GM12874 (cell line): ENCODE data around the gene SERPINB7.

Source experiments
- TF ChIP-seq, protein P1 (sequence below): IDR thresholded peaks from 2 replicates; pipeline ENCODE4 v1.5.1; 2011; ENCODE audit warnings: low read depth, mild to moderate bottlenecking, control low read depth, low read length, moderate library complexity; ENCODE audit not compliant: insufficient read depth

The SERPINB7 gene

DNA sequence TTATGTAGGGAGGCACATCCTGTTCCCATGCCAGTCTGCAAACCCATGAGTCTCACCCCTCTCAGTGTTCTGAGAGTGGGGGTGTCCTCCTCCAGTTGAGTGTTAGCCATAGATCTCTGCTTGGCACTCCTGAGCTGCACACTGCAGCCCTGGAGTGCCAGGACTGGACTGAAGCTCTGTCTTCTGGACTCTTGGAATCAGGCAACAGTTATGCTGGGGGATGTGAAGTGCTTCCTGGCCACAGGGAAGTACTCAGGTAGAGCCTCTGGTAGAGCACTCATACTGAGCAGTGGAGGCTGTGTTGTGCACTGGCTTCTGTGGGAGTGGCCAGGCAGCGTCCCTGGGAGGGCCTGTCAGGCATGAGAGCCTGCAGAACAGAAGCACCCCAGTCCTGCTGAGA is 43.0 kb downstream of the SERPINB7 start:
- TF ChIP-seq, protein P1, sequence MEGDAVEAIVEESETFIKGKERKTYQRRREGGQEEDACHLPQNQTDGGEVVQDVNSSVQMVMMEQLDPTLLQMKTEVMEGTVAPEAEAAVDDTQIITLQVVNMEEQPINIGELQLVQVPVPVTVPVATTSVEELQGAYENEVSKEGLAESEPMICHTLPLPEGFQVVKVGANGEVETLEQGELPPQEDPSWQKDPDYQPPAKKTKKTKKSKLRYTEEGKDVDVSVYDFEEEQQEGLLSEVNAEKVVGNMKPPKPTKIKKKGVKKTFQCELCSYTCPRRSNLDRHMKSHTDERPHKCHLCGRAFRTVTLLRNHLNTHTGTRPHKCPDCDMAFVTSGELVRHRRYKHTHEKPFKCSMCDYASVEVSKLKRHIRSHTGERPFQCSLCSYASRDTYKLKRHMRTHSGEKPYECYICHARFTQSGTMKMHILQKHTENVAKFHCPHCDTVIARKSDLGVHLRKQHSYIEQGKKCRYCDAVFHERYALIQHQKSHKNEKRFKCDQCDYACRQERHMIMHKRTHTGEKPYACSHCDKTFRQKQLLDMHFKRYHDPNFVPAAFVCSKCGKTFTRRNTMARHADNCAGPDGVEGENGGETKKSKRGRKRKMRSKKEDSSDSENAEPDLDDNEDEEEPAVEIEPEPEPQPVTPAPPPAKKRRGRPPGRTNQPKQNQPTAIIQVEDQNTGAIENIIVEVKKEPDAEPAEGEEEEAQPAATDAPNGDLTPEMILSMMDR: no peak

DNA sequence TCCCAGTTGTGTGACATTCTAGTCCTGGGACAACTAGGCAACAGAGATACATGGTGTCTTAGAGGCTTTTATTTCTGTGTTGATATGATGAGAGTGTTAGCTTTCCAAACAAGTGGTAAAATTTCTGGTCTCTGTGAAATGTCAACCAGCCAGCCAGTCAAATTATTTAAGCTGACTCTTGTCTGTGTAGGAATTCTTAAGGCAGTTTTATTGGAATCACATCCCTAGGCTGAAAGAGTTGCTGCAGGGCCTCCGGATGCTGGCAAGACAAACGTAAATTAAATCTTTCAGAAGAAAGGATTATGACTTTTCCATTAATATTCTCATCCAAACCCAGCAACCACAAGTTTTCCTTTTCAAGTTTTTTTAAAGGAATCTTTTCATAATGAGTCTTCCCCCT is 44.6 kb downstream of the SERPINB7 start:
- TF ChIP-seq, protein P1: no peak

DNA sequence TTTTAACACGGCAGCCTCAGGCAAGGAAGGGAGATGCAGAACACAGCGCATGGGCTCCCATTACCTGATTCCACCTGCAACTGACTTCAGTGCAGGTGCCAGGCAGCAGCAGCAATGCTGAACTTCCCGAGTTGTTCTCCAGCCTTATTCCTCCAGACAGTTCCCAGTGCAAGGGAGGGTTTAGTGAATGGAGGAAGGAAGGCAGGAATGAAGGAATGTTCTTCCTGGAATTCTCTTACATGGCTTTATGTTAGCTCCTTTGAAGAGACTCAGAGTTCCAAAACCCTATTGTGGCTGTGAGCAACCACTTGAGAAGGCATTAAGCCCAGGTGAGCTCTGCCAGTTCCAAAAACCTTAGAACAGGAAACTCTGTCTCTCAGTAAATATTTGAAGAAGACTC is 45.5 kb downstream of the SERPINB7 start:
- TF ChIP-seq, protein P1: no peak

DNA sequence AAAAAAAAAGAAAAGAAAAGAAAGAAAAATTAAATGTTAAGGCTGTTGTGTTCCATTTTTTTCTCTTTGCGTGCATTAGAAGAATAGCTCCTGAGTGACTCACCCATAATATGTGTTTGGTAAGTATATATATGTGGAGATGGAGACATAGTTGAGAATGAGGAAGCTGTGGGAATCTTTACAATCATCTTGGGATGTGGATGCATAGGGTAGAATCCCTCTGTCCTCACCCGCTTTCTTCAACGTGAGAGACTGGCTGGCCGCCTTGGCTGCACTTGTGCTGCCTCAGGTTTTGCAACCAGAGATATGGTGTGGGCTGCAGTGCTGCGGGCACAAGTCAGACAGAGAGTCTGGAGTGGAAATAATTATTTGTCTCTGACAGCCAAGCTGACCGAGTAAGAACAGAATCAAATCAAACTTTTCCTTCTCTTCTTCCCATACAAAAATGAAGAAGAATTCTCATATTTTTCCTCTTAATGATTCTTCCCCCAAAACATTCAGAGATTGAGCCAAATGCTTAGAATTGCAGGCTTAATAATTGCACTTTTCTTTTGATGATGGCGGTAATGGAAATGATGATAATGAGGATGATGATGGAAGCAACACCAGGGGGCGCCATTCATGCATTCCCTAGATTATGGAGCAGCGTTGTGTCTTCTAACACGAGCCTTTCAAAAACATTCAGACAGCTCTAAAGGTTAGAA is 48.5 kb downstream of the SERPINB7 start:
- TF ChIP-seq, protein P1: peak; percentile 48; the same call in 1 of the 2 replicates

DNA sequence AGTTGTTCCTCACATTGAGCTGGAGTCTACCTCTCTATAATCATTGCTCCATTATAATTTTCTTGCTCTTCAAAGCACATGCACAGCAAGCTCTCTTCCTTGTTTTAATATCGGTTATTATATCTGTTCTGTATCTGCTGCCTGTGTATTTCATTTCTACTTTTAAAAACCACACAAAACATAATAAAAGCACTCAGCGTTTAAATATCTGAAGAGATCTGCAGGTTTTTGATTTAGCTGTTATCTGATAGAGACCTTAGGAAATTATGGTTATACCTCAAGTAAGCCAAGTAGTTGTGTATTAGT is 49.0 kb downstream of the SERPINB7 start:
- TF ChIP-seq, protein P1: no peak

DNA sequence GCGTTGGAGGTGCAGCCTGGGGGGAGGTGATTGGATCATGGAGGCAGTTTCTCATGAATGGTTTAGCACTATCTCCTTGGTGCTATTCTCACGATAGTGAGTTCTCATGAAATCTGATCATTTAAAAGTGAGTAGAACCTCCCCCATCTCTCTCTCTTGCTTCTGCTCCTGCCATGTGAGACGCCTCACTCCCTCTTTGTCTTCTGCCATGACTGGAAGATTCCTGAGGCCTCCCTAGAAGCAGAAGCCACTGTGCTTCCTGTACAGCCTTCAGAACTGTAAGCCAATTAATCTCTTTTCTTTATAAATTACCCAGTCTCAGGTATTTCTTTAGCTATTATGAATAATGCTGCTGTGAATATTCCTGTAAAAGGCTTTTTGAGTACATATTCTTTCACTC is 52.9 kb downstream of the SERPINB7 start:
- TF ChIP-seq, protein P1: no peak

DNA sequence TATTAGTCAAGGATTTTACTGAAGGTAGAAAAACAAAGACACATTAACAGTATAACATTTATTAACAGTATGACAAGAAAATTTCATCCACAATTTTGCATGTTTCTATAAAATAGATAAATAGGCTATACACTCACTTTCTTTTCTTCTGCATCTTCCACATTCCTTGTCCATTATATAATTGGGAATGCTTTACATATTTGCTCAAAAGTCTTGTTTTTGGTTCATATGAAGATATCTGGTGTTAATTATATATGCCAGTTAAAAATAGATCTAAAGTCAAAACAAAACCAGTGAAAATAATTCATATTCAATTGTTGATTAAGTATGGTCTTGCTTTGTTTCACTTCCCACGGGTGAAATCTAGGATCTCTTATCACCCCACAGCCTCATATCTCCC is 53.4 kb downstream of the SERPINB7 start:
- TF ChIP-seq, protein P1: no peak

DNA sequence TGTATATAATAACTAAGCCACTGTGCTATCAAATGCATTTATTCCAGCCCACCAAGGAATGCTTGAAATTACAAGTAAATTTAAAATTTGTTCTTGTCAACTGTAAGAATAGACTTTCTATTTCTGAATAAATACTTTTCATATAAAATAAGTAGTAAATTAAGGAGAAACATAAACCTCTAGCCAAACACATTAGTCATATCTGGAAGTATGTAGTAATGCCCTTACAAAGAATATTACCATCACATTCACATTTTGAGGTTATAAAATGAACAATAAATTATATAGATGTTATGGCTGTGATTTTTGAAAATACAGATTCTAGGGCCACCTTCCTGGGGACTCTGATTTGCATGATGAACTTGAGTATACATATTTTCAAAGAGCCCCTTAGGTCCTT is 54.7 kb downstream of the SERPINB7 start:
- TF ChIP-seq, protein P1: no peak
